Thyroid gland (tissue), 4 donors: ENCODE measurements around the gene PPIP5K1. TPM values are rescaled to one million over a fixed set of nuclear protein-coding genes. Genes with fewer than 3 reads are reported as not detected.

Experiments used
- DNase-seq, 2 donors: peaks; one replicate each; pipeline ENCODE4 v3.0.0-alpha.2; 2019
- H3K27ac ChIP-seq, 3 donors: fragments of 200-600 bp; sonication (generic); 1 replicate in 2 of 3; 2 replicates in 1 of 3; pipeline ENCODE4 v1.5.1; 2016 to 2019; ENCODE audit warnings: mild to moderate bottlenecking in 1 of 3, moderate library complexity in 1 of 3
- H3K27me3 ChIP-seq: fragments of 200-600 bp; sonication (generic); one replicate; pipeline ENCODE4 v1.5.1; 2019
- H3K36me3 ChIP-seq, 2 donors: fragments of 200-600 bp; sonication (generic); one replicate each; pipeline ENCODE4 v1.5.1; 2016 to 2019
- H3K4me1 ChIP-seq, 2 donors: fragments of 200-600 bp; sonication (generic); one replicate each; pipeline ENCODE4 v1.5.1; 2017 to 2019
- H3K4me3 ChIP-seq, 3 donors: fragments of 200-600 bp; sonication (generic); replicated peaks in 1 of 3; 1 replicate in 2 of 3; 2 replicates in 1 of 3; pipeline ENCODE4 v1.5.1; 2016; ENCODE audit warnings: mild to moderate bottlenecking in 1 of 3
- H3K9me3 ChIP-seq: fragments of 200-600 bp; sonication (generic); one replicate; pipeline ENCODE4 v1.5.1; 2017
- POLR2A ChIP-seq, 2 donors: fragments of 450-650 bp; IDR thresholded peaks; one replicate each; pipeline ENCODE4 v1.6.1; 2017; ENCODE audit warnings: antibody characterized with exemption in 2 of 2, mild to moderate bottlenecking in 2 of 2, moderate library complexity in 1 of 2
- WGBS, 2 donors: methylation state at CpG; one replicate each; pipeline ENCODE4 v1.1.5; 2017; 5-methylcytosine and 5-hydroxymethylcytosine counted together
- intact Hi-C: fragments of 100-400 bp; cut with DNase I; formaldehyde crosslinking; loops from one replicate; pipeline ENCODE4 v1.15.1; 2023
- total RNA-seq, 4 donors: library from RNA; depleted of rRNA; stranded (reverse); fragments of >200 nt; gene quantifications; one replicate each; pipeline ENCODE4 v1.2.3, GENCODE V29; 2016
- TF ChIP-seq, protein P1 (sequence below), 6 experiments: fragments of 200-600 bp in 3 of 6; fragments of 450-650 bp in 3 of 6; sonication (generic) in 3 of 6; IDR thresholded peaks; one replicate each; pipeline ENCODE4 v1.5.1; 2016 to 2019; ENCODE audit warnings: antibody characterized with exemption in 6 of 6, mild to moderate bottlenecking in 2 of 6, inconsistent platforms in 1 of 6, moderate library complexity in 1 of 6

Gene PPIP5K1
- total RNA-seq, 4 donors from 2014 or later: 26.3 to 107 (median 52.3) TPM

DNA sequence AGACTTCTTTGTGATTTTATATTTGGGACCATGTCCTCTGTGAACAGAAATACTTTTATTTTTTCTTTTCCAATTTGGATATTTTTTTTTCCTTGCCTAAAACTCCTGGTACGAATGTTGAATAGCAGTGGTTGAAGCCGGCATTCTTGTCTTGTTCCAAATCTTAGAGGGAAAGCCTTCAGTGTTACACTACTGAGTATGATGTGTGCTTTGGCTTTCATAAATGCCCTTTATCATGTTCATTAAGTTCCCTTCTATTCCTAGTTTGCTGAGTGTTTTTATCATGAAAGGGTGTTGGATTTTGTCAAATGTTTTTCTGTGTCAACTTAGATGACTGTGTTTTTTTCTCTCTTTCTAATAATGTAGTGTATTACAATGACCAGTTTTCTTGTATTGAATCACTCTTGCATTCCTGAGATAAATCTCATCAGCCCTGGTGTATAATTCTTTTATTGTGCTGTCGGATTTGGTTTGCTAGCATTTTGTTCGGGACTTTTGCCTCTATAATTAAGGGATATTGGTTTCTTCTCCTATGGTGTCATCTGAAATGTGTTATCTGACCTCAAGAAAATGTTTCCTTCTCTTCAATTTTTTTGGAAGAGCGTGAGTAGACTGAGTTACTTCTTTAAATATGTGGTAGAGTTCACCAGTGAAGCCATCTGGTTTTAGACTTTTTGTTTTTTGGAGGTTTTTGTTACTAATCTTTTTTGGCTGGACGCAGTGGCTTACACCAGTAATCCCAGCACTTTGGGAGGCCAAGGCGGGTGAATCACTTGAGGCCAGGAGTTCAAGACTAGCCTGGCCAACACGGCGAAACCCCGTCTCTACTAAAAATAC, 39.3 kb downstream of the PPIP5K1 start:
- Histone ChIP-seq H3K9me3 (no peaks in the 10 kb centered on the region), H3K27me3 (no peaks in the 10 kb centered on the region), H3K4me1 (no peaks in the 10 kb centered on the region), H3K27ac (no peak overlapping the region), H3K4me3 (no peak overlapping the region), H3K36me3 (no peaks in the 10 kb centered on the region)
- WGBS, 2 donors: 76 to 83% methylated on average over 10 of the region's 10 CpGs
- DNase-seq: no peak
- intact Hi-C loops: no loop called here
- TF ChIP-seq POLR2A (IDR thresholded peaks at IDR 0.05): no peak
- TF ChIP-seq, protein P1, sequence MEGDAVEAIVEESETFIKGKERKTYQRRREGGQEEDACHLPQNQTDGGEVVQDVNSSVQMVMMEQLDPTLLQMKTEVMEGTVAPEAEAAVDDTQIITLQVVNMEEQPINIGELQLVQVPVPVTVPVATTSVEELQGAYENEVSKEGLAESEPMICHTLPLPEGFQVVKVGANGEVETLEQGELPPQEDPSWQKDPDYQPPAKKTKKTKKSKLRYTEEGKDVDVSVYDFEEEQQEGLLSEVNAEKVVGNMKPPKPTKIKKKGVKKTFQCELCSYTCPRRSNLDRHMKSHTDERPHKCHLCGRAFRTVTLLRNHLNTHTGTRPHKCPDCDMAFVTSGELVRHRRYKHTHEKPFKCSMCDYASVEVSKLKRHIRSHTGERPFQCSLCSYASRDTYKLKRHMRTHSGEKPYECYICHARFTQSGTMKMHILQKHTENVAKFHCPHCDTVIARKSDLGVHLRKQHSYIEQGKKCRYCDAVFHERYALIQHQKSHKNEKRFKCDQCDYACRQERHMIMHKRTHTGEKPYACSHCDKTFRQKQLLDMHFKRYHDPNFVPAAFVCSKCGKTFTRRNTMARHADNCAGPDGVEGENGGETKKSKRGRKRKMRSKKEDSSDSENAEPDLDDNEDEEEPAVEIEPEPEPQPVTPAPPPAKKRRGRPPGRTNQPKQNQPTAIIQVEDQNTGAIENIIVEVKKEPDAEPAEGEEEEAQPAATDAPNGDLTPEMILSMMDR (IDR thresholded peaks at IDR 0.05): no peak

DNA sequence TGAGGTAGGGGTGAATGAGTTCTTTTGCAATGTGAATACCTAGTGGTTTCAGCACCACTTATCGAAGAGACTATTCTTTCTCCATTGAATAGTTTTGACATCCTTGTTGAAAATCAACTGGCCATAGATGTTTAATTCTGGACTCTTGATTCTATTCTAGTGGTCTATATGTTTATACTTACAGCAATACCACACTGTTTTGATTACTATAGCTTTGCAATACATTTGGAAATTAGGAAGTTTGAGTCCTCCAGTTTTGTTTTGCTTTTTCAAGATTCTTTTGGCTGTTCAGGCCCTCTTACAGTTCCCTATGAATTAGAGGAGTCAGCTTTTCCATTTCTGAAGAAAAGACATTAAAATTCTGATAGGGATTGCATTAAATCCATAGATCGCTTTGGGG, 42.5 kb downstream of the PPIP5K1 start:
- intact Hi-C loops: no loop called here
- H3K9me3 ChIP-seq: no peaks in the 10 kb centered on the region
- H3K4me1 ChIP-seq: no peaks in the 10 kb centered on the region
- no peaks in the 10 kb centered on the region for H3K36me3 ChIP-seq
- no peak overlapping the region for H3K27ac ChIP-seq
- DNase-seq: no peak
- 99% methylated on average over 2 of the region's 2 CpGs for WGBS, 2 donors
- H3K4me3 ChIP-seq: no peak overlapping the region
- no peaks in the 10 kb centered on the region for H3K27me3 ChIP-seq
- TF ChIP-seq, protein P1 (IDR thresholded peaks at IDR 0.05): no peak
- no peak for TF ChIP-seq POLR2A (IDR thresholded peaks at IDR 0.05)

DNA sequence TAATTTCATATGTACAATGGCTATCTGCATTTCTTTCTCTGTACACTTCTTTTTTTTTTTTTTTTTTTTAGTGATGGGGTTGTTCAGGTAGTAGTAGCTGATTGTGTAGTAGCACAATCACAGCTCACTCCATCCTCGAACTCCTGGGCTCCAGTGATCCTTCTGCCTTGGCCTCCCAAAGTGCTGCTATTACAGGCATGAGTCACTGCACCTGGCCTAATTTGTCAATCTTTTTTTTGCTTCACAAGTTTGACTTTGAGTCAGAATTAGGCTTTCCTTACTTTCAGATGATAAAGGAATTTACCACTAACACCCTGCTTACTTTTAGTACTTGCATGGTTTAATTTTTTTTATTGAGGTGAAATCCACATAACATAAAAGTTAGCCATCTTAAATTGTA, 44.6 kb downstream of the PPIP5K1 start:
- H3K4me3 ChIP-seq: no peak overlapping the region
- no peaks in the 10 kb centered on the region for H3K9me3 ChIP-seq
- no peak overlapping the region for H3K27ac ChIP-seq
- DNase-seq: no peak
- WGBS, 2 donors: 96% methylated on average over 1 of the region's 1 CpG
- H3K4me1 ChIP-seq: no peaks in the 10 kb centered on the region
- intact Hi-C loops: no loop called here
- H3K27me3 ChIP-seq: no peaks in the 10 kb centered on the region
- no peak for TF ChIP-seq POLR2A (IDR thresholded peaks at IDR 0.05)
- TF ChIP-seq, protein P1 (IDR thresholded peaks at IDR 0.05): no peak
- no peaks in the 10 kb centered on the region for H3K36me3 ChIP-seq

DNA sequence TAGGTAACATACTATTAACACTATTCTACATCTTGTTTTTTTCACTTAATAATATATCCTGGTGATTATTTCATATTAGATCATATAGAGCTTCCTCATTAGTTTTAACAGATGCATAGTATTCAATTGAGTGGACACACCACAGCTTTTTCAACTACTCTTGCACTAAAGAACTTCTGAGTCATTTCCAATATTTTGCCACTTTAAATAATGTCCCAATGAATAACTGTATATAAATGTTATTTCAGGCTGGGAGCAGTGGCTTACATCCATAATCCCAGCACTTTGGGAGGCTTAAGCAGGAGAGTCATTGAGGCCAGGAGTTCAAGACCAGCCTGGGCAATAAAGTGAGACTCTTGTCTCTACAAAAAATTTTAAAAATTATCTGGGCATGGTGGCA, 45.7 kb downstream of the PPIP5K1 start:
- Histone ChIP-seq H3K27ac (no peak overlapping the region), H3K36me3 (no peaks in the 10 kb centered on the region), H3K4me3 (no peak overlapping the region), H3K27me3 (no peaks in the 10 kb centered on the region), H3K9me3 (no peaks in the 10 kb centered on the region), H3K4me1 (no peaks in the 10 kb centered on the region)
- intact Hi-C loops: no loop called here
- no peak for TF ChIP-seq POLR2A (IDR thresholded peaks at IDR 0.05)
- TF ChIP-seq, protein P1 (IDR thresholded peaks at IDR 0.05): no peak
- no peak for DNase-seq

DNA sequence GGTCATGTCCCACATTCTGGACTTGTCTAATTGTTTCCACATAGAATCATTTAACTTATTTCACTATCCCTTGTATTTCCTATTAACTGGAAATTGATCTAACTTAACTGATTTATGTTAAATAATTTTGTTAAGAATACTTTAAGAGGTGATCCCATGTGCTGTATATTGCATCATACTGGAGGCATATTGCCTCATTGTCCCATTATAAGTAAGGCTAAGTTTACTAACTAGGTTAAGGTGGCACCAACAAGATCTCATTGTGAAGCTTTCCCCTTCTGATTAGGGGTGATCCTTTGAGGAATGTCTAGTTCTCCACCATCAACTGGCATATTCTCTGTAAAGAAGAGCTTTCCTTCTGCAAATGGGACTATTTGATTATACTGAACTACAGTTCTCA, 48.2 kb downstream of the PPIP5K1 start:
- no peak for DNase-seq
- Histone ChIP-seq H3K4me3 (no peak overlapping the region), H3K9me3 (no peaks in the 10 kb centered on the region), H3K27ac (no peak overlapping the region), H3K4me1 (no peaks in the 10 kb centered on the region), H3K36me3 (no peaks in the 10 kb centered on the region), H3K27me3 (no peaks in the 10 kb centered on the region)
- no peak for TF ChIP-seq POLR2A (IDR thresholded peaks at IDR 0.05)
- TF ChIP-seq, protein P1 (IDR thresholded peaks at IDR 0.05): no peak
- intact Hi-C loops: no loop called here
